ENCODE data around the gene MMP17.

The MMP17 gene

DNA sequence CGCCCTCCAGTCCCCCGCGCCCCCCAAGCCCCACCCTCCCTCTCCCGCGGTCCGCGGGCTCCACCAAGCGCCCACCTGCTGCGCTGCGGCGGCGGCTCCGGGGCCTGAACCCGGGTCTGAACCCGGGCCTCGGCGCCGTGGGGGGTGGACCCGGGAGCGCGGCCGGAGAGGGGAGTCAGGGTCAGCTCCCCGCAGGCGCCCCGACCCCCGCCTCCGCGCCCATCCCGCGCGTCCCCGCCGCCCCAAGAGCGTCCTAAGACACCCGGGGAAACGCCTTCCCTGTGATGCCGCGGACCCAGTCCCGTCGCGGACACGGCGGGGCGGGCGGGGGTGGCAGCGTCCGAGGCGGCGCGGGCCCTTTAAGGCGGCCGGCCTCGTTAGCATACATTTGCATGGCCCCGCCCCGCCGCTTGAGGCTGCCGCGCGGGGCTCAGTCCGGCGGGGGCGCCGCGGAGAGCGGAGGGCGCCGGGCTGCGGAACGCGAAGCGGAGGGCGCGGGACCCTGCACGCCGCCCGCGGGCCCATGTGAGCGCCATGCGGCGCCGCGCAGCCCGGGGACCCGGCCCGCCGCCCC lies at the start of gene MMP17:
Gene MMP17 (plus strand): TSS at position 433 of the 574 bp plus-strand sequence. CDS start 102 bp downstream, at position 535.
- no peak for DNase-seq (ENCODE audit: low read depth)

DNA sequence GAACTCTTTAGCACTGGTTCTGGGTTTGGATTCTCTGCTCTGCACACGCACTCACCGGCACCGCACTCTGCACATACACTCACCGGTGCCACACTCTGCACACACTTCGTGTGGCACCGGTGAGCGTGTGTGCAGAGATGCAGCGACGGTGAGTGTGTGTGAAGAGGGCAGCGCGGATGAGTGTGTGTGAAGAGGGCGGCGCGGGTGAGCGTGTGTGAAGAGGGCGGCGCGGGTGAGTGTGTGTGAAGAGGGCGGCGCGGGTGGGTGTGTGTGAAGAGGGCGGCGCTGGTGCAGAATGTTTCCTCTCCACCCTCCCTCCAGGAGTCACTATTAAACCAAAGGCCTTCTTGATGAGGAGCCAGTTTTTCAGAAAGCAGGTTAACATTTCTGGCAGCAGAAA lies 49.2 kb upstream of the MMP17 start:
- no peak for DNase-seq (ENCODE audit: low read depth)

DNA sequence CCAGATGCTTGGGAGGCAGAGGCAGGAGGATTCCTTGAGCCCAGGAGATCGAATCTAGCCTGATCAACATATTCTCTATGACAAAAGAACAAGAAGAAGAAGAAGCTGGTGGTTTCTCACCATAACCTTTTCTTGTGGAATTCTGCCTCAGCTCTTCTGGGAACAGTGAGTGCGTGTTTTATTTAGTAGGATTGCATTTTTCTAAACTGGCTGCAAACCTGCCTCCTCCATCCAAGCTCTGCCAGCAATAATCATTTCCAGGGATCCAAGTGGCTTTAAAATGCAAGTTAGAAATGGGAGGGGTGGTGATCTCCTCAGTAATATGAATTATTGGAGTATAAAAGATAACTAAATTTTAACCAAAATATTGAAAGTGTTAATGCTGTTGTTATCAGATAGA lies 46.1 kb upstream of the MMP17 start:
- no peak for DNase-seq (ENCODE audit: low read depth)

DNA sequence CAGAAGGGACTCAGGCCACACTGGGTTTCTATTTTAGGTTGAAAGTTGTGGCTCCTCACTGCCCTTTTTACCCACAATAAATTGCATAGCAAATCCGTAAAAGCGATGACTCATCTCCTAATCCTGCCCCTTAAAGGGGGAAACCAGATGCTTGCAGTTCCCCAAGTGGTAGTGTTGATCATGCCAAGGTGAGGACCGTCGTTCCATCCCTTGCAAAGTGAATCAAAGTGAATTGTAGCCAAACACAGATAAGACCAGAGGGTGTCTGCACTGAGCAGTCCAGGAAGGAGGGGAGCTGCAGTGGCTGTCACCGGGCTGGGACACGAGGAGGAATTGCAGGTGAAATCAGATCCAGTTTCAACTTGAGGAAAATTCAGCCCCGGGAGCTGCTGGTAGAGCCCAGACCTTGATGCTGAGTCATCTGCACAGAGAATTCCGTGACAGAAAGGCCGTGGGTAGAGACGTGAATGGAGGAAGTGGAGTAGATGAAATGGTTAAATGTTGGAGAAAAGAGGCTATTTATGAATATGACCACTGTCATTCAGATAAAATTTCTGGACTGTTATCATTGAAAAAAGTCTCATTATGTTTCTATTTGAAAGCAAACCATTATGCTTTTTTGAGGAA lies 44.2 kb upstream of the MMP17 start:
- no peak for DNase-seq (ENCODE audit: low read depth)

DNA sequence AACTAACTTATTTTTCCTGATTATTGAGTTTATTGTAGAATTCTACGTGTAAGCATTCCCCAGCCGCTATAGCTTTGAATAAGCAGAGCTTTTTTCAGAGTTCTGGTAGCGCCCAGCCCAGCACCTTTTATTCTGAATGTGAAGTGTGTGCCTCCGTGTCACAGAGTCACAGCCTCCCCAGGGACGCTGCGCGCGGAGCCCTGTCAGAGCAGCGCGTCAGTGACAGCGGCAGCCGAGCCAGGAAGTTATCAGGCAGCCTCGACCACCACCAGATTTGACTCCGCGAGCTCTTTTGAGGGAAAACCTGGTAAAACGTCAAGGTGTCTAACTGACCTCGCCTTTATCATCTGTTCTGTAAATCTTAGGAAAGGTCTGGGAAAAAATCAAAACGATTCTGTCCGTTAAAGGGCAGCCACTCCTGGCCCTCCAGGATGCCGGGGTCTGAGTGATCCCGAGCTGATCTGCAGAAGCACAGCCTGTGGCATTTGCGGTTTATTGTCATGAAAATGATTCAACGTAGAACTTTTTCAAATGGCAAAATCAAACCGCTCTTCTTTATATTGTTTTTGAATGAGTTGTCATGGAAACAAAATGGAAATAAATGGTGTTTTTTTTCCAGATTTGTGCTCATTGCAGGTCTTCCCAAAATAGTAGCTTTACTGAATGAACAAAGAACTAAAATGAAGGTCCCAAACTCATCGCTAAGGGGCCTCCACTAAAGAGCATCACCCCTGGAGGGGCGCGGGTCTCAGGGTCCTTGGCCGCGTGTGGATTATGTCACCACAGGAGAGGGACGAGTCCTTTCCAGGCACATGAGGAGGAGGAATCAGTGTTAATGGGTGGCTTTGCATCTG lies 43.1 kb upstream of the MMP17 start:
- no peak for DNase-seq (ENCODE audit: low read depth)

DNA sequence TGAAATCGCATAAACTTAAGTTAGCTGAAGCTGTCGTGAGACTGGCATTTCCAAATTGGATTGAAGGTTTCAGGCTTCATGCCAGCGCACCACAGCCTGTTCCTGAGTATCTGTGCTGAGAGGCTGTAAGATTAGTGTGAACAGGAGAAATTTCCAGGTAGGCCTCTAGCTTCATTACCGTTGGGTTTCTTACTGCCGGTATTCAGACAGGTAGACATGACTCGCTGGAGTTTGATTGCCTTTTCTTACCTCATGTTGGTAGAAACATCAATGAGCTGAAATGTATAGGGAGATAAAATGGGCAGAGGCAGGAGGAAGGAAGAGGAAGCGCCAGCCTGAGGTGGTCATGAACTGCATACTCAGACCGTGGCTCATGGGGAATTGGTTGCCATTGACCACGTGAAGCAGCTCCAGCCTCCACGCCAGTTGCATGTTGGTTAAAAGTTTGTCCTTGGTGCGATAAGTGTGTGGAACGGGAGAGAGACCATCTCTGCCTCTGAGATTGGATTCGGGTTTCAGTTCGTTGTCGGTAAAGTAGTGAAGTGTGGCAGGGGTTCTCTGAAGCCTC lies 42.3 kb upstream of the MMP17 start:
- no peak for DNase-seq (ENCODE audit: low read depth)

DNA sequence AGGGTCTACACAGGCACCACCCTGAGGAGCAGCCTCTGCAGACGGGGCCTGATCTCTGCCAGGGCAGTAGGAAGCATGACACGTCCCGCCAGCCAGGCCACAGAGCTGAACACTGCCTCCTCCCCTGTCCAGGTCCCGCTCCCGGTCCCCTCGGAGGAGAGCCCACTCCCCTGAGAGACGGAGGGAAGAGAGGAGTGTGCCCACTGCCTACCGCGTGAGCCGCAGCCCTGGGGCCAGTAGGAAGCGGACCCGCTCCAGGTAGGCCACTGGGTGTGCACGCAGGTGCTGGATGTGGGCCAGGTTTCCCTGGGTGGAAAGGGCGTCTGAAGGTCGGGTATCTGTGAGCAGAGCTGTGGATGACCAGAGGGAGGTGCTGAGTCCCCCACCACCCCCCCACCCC lies 41.9 kb upstream of the MMP17 start:
- no peak for DNase-seq (ENCODE audit: low read depth)

DNA sequence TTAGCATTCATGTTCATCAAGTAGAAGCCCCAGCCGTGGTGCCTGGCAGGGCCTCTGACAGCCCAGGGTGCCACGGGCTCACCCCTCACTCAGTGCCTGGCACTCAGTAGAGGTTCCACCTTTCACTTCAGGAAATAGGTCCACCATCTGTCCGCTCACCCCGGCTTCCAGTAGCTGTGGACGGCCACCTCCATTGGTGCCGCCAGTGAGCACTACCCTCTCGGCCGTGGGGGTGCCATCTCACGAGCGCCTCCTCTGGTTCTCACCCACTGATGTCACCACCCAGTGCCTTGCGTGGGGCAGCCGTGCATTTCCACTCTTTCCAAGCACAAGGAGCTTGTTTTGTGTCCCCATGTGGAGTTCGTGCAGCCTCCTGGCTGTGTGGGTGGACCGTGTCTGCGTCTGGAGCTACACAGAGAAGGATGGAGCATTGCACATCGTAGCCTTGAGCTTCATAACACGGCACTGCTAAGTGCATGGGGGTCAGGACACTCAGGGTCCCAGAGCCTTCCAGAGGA lies 41.0 kb upstream of the MMP17 start:
- DNase-seq (ENCODE audit: low read depth) = no peak

DNA sequence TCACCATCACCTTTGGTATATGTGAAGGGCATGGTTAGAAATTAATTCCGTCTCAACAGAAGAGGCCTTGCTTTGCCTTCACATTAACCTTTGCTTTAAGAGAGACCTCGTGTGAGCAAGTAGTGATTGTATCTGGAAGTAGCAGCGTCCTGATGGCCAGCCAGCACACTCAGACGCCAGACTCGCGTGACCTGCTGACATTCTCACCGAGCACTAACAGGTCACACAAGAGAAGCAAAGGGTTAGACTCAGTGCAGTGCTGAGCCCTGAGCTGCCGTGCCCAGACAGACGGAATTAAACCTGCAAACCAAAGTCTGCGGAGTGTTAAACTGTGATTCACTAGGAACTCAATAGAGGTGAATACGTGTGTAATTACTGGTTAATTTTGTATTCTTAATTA lies 40.1 kb upstream of the MMP17 start:
- no peak for DNase-seq (ENCODE audit: low read depth)

DNA sequence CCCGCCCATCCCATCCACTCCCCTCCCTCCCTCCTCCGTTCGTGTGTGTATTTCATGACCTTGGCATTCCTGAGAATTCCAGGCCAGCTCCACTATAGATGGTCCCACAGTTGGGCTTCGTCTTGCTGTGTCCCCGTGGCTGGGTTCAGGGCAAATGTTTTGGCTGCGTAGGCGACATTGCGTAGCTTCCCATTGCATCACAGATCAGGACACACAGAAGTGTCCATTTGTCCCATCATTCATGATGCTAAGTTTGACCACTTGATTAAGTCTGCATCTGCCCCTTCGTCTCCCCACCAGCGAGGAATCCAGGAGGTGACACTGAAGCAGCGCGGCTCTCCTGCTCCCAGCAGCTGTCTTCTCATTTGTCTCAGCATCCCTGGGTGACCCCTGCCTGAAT lies 38.6 kb upstream of the MMP17 start:
- DNase-seq (ENCODE audit: low read depth) = no peak

DNA sequence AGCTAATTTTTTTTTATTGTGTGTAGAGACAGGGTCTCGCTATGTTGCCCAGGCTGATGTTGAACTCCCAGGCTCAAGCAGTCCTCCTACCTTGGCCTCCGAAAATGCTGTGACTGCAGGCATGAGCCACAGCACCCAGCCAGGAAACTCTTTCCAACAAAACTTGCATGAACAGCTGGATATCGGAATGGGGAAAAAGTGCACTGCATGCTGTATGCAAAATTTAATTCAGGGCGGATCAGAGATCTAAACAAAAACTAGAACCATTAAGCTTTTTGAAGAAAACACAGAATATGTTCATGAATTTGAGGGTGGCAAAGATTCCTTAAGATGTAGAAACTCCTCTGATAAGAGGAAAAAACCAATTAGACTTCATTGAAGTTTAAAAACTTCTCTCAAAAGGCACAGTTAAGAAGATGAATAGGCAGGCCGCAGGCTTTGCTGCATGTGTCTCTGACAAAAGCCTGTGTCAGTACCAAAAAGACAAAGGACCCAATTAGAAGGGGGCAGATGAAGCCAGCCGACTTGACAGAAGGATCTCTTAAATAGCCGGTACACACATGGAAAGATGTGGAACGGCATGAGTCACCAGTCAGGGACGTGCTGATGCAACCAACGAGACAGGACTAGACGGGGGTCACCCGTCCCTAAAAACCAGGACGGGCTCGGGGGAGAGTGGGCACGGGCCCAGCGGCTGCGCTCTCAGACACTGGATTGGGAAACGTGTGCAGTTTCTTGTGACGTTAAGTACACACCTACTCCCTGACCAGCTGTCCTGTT lies 34.8 kb upstream of the MMP17 start:
- DNase-seq (ENCODE audit: low read depth) = no peak

DNA sequence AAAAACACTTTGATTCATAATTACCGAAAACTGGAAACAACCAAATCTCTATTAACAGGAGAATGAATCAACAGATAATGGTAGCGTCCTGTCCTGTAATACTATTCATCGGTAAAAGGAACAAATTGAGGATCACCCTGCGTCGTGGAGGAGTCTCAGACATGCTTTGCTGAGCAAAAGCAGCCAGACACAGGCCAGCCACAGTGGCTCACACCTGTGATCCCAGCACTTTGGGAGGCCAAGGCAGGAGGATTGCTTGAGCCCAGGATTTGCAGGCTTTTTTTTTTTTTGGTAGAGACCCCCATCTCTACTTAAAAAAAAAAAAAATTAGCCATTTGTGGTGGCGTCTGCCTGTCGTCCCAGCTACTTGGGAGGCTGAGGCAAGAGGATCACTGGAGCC lies 34.1 kb upstream of the MMP17 start:
- no peak for DNase-seq (ENCODE audit: low read depth)

DNA sequence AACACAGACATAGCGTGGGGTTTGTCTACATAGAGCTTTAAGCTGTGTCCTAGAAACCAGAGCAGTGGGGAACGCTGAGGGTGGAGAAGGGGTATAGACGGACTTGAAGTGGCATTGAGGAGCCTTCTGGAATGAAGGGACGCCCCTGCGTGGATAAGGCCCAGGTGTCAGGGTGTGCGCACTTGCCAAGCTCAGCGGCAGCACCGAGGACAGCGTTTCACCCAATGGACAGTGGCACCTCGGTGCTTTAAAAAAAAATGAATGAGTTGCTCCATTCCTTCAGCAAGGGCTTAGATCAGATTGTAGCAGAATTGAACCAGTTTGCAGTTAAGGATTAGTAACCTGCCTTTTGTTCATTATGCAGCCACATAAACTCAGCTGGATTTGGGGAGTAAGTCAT lies 33.6 kb upstream of the MMP17 start:
- DNase-seq (ENCODE audit: low read depth) = no peak

DNA sequence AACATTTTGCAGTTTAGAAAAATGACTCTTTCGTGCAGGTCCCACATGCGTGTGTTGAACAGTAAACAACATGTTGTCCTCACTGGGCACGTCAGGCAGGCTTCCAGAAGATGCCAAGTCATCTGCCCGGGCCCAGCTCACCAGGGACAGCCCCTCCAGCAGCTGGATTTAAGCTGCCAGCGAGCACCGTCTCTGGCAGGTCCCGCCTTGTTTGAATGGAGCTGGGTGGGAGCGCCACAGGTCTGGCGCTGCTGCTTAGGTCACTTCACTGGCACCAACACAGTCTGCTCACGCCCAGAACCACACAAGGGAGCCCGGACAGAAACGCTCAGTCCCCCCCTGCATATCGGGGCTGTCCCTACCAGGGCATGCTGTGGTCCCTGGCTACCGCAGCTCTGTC lies 33.1 kb upstream of the MMP17 start:
- no peak for DNase-seq (ENCODE audit: low read depth)

DNA sequence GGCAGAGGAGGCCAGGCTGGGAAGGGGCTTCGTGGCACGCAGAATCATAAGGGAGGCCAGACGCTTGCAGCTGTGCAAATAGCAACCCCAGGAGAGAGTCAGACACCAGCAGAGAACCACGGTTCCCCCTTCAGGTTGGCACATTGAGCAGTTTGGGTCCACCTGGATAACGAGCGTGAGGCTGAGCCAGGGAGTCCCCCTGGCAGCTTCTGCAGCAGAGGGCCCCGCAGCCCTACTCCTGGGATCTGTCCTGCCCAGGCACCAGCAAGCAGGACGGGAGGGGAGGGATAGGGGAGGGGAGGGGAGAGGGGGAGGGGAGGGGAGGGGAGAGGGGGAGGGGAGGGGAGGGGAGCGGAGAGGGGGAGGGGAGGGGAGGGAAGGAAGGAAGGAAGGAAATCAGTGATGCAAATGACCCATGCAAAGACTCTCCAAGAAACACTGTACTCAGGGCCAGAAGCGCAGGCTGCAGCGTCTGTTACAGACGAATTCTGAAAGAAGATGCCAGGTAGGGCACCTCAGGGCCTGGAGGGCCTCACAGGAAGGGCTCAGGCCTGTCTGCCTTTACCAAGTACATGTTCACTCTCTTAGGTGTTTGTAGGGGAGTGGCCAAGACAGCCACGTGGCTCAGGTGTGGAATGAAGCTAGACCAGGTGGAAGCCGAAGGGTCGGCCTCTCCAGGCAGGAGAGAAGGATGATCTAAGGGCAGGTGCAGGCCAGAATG lies 32.3 kb upstream of the MMP17 start:
- no peak for DNase-seq (ENCODE audit: low read depth)

DNA sequence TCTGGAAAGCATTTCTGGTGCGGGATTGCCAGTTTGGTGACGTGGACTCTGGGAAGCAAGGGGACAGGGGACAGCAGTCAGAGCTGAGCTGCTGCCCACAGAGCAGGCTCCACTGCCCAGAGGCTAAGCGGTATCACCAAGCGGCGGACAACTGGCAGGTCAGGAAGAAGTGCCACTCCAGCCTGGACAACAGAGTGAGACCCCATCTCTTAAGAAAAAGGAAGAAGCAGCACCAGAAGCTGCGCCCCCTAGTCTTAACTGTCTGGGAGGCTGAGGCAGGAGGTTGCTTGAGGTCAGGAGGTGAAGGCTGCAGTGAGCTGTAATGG lies 31.8 kb upstream of the MMP17 start:
- DNase-seq (ENCODE audit: low read depth) = no peak

DNA sequence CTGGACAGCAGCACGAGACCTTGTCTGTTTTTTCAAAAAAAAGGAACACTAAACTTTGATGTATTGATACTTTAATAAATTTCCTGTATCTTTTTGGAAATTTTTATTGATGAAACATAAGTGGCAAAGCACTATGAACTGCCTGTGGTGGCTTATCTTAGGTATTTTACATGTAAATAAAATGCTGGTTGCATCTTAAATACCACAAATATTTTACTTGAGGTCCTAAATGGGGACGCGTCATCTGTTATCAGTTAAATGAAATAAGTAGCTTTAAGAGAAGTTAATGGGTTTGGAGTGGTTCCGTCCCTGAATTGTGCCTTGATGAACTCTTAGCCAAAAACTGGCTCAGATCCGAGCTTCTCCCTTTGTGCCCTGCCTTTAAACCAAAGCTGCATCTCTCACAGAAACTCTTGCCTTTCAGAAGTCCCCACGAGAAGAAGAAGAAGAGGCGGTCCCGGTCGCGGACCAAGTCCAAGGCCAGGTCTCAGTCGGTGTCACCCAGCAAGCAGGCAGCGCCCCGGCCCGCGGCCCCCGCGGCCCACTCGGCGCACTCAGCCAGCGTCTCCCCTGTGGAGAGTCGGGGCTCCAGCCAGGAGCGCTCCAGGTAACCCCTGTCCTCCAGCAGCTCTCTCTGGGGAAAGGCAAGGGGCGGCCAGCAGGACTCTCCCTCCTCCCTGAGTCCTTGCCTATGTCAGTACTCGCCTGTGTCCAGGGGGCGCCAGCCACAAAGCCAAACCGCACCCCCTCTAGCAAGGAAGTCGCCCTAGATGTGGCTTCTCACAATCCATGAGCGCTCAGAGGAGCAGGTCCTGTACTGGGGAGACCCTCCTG lies 31.2 kb upstream of the MMP17 start:
- no peak for DNase-seq (ENCODE audit: low read depth)

DNA sequence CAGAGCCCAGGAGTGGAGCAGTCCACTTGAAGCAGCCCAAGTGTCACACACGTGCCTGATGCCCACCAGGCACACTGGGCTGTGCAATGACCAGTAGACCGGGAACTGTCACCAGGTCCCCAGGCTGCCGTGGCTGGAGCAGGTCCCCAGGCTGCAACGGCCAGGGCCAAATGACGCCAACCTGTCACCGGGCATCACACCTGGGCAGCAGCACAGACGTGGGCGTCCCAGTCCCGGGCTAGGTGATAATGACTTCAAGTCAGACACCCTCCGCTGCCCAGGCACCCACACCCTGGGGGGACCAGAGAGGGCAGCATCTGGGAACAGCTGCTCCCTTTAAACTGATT lies 30.6 kb upstream of the MMP17 start:
- DNase-seq (ENCODE audit: low read depth) = no peak

DNA sequence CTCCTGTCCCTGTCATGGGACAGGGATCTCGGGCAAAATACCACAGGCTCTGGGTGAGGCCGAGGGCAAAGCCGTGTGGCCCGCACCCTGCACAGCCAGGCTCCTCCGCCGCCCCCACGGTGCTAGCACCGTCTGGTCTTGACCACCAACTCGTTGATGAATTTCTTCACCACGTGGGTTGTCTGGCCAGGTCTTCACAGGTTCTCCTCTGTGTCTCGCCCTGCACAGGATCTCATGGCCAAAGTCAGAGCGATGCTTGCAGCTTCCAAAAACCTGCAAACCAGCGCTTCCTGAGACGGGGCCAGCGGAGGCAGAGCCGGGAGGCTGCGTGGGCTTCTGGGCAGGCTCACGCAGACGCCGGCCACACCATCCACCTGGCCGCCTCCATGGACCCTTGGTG lies 29.0 kb upstream of the MMP17 start:
- no peak for DNase-seq (ENCODE audit: low read depth)

DNA sequence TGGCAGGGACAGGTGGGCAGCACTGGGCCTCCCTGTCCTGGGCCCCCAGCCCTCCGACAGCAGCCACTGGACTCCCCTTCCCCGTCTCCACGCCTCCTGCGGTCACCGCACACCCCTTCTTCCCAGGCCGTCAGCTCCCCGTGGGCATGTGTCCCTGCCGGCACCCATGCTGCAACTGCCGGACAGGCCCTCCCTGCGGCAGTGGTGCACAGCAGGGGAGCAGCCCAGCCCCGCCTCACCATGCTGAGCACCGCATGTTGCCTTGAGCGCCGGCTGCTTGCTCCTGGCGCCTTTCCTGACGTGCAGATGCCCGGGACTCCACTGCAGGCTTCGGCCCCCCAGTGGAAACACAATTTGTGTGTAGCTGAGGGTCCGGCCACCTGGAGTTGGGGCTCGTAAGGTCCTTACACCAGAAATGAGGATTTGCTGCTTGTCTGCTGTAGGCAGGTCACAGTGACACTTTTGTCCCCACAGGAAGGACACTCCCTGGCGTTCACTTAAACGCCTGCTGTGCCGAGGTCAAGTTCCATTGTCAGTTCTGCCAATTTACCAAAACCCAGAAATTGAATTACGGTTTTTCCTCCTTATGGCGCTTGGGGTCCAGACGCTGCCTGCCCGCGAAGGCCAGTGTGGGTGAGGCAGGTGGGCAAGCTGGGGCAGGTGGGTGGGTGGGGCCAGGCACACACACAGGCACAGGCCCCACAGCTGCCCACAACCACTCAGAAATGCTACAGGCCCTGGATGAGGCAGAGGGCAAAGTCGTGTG lies 28.2 kb upstream of the MMP17 start:
- no peak for DNase-seq (ENCODE audit: low read depth)

Data from activated gamma-delta T cell treated with anti-CD3 and anti-CD28 coated beads, Interleukin-2, amount 50 U/mL, for 16 hours (primary cell).